GM18517 (cell line): ENCODE measurements around the gene YAP1.
"Not testable (repeated sequence)": the region's sequence is repeated elsewhere in the genome, so short reads cannot be mapped to it uniquely, and the experiment has no call there.

ENCODE experiments used
- ATAC-seq: cut with Tn5 transposase; IDR thresholded peaks from one replicate; pipeline ENCODE4 v1.9.1; 2021; ENCODE audit warnings: mild to moderate bottlenecking, moderate library complexity; ENCODE audit not compliant: unreplicated experiment

YAP1 gene

DNA sequence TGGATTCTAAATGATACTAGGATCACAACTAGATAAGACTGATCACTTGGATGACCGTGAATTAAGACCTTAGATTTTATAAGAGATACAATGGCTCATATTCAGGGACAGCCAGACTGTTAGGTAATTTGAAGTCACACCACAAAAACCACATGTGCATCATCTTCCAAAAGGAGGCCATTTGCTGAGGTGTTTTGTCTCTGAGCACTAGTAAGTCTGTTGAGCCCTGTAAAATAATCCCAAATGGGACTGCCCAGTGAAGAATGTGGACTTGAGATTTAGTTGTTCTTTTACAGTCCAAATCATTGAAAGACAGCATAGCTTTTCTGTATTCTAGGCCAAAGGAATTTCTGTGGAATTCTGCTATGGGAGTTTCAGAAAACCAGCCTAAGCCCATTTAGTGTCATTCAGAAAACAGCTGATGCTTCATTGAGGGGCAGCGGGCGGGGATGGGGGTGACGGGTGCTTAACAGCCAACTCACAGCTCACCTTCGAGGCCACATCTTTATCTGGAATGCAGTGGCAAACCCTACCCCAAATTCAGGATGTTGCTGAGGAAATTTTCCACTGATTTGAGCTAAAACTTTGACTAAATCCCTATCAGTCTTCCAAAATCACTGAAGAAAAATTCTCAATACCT is 127.0 kb downstream of the YAP1 start:
- ATAC-seq, result no peak

DNA sequence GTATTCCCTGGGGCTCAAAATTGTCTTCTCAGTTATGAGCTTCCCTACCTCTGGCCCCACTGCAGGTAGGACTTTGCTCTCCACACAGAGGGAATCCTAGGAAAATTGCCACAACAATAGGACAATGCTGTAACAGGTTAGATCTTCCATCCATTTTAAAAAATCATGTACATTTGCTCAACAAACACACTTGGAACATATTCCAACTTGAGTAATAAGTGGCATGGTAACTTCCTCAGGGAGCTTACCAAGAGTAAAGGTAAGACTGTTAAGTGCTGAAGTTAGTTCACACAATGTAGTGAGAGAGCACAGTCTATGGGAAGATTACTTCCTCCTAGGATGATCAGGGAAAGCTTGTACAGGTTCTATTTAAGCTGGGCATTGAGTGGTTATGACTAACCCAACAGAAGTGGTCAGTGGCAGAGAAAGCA is 128.2 kb downstream of the YAP1 start:
- ATAC-seq, result no peak

GRCh38 chr11:102239448-102239847 is 129.2 kb downstream of the YAP1 start:
- no peak for ATAC-seq

DNA sequence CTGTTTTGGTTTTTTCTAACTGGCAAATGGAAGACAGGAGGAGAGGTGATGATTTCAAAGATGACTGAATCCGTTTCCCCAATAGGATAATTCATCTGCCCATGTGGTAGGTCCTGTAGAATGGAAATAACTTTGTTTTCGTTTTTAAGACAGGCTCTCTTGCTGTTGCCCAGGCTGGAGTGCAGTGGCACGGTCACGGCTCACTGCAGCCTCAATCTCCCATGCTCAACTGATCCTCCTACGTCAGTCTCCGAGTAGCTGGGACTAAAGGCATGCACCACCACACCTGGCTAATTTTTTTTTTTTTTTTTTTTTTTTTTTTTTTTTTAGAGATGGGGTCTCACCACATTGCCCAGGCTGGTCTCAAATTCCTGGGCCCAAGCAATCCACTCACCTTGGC is 129.7 kb downstream of the YAP1 start:
- ATAC-seq, result no peak

DNA sequence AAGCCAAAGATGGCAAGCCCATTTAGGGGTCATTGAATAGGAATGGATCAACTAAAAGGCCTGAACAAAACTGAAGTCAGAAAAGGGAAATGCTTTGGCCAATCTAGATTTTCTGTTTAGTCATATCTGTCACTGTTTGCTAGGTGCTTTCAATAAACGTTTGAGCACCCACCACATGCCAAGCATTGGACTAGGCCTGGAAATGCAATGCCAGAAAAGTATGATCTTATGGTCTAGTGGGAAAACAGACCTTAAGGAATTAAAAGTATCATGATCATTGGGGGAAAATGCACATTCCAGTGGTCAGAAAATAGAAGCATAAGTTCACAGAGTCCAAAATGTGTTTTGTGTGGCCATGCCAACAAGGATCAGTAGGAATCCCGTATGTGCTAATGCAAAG is 130.3 kb downstream of the YAP1 start:
- ATAC-seq, result no peak

GRCh38 chr11:102241026-102241425 is 130.8 kb downstream of the YAP1 start:
- no peak for ATAC-seq

DNA sequence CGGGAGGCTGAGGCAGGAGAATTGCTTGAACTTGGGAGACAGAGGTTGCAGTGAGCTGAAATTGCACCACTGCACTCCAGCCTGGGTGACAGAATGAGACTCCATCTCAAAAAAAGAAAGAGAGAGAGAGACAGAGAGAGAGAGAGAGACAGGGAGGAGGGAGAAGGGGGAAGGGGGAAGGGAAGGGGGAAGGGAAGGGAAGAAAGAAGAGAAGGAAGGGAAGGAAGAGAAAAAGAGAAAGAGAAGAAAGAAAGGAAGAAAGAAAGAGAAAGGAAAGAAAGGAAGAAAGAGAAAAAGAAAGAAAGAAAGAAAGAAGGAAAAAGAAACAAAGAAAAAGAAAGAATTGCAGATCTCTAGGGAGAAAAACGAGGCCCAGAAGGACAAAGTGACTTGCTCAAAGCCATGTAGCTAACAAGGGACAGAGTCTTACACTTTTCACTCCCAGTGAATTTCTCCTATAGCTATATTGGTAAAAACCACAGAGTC is 133.2 kb downstream of the YAP1 start:
- no peak for ATAC-seq

- ATAC-seq, result no peak
Measured at GRCh38 chr11:102244681-102245409, 134.6 kb downstream of the YAP1 start.

GRCh38 chr11:102251423-102251822 is 141.2 kb downstream of the YAP1 start:
- ATAC-seq, result no peak

DNA sequence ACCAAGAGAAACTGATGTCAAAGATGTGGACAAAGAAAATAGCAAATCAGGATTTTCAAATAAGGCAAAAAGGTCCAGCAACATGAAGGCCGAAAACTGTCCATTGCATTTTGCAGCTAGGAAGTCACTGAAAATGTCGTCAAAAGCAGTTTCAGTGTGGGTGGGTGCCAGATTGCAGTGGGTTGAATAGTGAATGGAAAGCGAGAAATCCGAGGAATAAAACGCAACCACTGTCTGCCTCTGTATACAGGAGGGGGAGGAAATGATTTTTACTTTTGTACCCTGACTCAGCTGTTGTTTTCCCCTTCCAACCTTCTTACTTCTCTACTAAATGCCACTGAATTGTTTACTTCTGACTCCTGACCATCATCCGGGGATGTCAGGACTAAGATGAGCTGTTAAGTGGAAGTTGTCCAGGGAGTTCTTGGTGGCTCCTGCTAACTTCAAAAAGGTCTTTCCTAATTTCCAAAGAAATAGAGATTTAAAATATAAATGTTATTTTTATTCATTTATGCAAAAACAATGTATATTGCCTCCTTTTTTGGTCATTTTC is 142.2 kb downstream of the YAP1 start:
- no peak for ATAC-seq

DNA sequence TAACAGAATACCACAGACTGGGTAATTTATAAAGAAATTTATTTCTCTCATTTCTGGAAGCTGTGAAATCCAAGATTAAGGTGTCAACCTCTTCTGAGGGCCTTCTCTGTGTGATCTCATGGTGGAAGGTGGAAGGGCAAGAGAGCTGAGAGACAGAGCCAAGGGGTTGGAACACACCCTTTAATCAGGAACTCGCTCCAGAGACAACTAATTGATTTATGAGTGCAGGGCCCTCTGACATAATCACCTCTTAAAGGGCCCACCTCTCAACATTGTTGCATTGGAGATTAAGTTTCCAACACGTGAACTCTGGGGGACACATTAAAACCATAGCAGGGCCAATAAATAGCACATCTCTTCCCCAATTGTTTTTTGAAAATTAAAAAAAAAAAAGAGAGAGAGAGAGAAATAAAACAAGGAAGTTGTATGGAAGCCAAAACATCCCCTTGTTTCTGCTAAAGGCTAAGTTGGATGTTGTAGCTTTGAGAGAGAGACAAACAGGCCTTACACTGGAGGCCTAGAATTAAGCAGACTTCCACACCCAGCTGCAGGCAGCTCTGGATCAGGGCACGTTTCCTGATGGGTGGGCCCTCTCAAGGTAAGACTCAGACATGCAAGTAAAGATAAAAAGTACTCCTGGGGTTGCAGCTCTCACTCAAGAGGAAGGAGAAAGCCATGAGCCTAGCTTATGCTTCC is 142.9 kb downstream of the YAP1 start:
- no peak for ATAC-seq

DNA sequence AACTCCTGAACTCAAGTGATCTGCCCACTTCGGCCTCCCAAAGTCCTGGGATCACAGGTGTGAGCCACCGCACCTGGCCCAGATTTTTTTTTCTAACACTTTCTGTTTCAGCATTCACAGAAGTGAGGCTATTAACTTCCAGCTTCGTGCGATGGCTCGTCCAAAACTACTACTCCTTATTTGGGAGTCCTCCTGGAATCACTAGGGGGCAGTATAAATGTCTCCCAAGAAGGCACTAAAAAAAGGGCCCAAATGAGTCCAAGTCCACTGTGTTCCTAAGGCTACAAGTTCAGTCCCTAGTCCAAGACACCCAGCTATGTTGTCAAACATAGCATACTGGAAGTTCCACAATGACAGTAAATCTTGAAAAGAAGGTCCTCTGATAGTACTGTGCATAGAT is 143.8 kb downstream of the YAP1 start:
- no peak for ATAC-seq

- ATAC-seq, result no peak
Measured at GRCh38 chr11:102256251-102256650, 146.0 kb downstream of the YAP1 start.

GRCh38 chr11:102260241-102260640 is 150.0 kb downstream of the YAP1 start:
- ATAC-seq, result no peak

DNA sequence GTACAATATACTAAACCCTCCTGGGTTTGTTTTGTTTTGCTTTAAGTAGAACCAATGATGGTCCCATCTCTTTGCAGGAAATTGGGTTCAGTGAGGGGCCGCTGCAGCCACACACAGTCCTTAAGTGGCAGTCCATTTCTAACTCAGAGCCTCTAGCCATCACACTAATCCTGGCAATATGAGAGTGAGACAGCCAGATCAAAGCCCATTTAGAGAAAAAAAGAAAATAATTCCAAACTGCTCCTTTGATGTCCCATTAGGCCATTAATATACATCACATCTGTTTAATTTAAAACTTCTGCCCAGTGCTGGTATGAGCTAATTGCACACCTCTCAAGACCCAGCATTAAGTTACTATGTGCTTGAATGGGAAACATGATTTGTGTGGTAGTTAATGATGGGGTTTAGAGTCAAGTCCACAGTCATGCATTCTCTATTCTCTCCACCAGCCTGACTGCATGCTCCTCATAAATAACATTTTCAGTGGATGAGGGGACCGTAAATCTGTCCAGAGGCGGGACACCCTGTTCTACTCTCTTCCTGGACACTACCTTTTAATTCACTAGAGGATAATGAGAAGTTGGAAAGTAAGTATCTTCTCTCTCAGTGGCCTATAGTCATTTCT is 153.2 kb downstream of the YAP1 start:
- ATAC-seq, result no peak

GRCh38 chr11:102264704-102265103 is 154.5 kb downstream of the YAP1 start:
- not testable (repeated sequence) for ATAC-seq

- no peak for ATAC-seq
Measured at GRCh38 chr11:102266099-102266498, 155.9 kb downstream of the YAP1 start.

DNA sequence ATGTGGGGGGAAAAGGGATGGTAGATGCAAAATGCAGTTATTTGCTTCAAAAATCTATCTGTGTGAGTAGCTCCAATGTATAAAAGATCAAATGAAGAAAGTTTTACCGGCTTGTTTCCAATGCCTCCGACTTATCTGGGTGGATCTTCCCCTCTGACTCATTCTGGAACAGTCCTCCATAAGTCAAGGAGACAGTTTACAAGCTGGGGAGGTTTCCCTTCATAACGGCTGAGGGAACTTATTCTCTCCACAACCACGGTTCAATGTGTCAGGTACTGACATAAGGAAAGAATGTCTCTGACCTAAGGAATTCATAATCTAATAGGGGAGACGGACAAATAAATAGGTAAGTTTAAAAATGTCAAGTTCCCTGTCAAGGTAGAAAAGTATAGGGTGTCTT is 157.4 kb downstream of the YAP1 start:
- ATAC-seq, result no peak

GRCh38 chr11:102268083-102268984 is 158.1 kb downstream of the YAP1 start:
- ATAC-seq, result peak; percentile 94

DNA sequence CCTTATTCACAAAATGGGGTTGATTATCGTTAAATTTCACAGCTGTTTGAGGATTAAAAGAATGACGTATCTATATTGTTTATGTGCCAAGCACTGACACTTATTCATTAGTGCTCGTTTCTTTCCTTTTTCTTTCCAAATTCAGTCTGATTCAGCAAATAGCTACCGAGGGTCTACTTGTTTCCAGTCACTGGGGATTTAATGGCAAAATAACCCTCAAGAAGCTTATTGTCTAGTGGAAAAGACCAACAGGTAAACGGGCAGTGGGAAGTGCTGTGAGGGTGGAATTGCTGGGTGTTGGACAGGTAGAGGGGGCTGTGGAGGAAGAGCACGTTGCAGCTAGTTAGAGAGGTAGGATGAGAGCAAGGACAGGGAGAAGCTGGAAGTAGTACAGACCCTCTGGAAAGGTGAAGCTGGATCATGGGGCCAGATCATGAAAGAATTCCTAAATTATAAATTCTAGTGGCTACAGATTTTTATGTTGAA is 158.8 kb downstream of the YAP1 start:
- no peak for ATAC-seq
